H1 (cell line): ENCODE measurements around the gene PSD. TPM values are rescaled to one million over a fixed set of nuclear protein-coding genes. Genes with fewer than 3 reads are reported as not detected.

ENCODE experiments used
- KDM4A ChIP-seq: IDR thresholded peaks from one replicate; pipeline ENCODE4 v1.7.1; 2012; ENCODE audit warnings: low read depth, mild to moderate bottlenecking, moderate library complexity, low read length, inconsistent platforms; ENCODE audit not compliant: severe bottlenecking
- polyA plus RNA-seq, 7 experiments: library from polyadenylated mRNA; depleted of rRNA in 3 of 7; stranded (reverse) in 5 of 7; unstranded in 2 of 7; fragments of >200 nt in 5 of 7; fragments of 200-250 nt in 2 of 7; gene quantifications; 1 replicate in 5 of 7; 2 replicates in 1 of 7; 4 replicates in 1 of 7; pipeline versions ENCODE4 v1.2.1 to v1.2.3, GENCODE V29; 2011 to 2013; ENCODE audit warnings: missing spikeins in 2 of 7, mixed read lengths in 2 of 7
- total RNA-seq: library from RNA; stranded (reverse); fragmentation: NEBNext Ultra II Directional; extraction: Animal tissue kit (Norgen Biotek cat#: 25700); gene quantifications from 2 replicates; pipeline ENCODE4 v1.2.1, GENCODE V29; 2021

PSD gene
- total and polyA plus RNA-seq, 2 of the 8 experiments (the other 6 are each of a cell fraction or from before 2014, with no cell fraction given): 5.4 to 6.0 TPM

DNA sequence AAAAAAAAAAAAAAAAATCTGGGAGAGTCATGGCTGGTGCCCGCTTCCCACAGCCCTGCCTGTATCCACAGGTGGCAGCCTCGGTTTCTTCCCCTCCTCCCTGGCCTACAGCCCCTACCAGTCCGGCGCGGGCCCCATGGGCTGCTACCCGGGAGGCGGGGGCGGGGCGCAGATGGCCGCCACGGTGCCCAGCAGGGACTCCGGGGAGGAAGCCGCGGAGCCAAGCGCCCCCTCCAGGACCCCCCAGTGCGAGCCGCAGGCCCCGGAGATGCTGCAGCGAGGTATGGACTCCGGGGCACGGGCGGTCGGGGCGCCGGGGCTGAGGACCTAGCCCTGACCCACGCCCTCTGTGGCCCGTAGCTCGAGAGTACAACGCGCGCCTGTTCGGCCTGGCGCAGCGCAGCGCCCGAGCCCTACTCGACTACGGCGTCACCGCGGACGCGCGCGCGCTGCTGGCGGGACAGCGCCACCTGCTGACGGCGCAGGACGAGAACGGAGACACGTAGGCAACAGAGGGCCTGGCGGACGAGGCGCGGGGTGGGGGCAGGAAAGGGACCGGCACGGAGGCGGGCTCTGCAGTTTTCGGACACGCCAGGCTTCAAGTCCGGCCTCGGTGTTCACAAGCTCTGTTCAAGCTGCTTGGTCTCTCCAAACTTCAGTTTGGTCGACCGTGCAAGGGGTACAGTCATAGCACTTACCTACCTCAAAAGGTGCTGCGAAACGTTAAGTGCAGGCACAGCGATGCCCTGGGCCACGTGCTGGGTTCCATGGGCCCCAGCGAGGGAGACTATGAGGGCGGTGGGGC, 19.2 kb downstream of the PSD start (continued):
- peak; percentile 67 for TF ChIP-seq KDM4A
